Forelimb muscle (tissue), 1 donor: ENCODE measurements around the gene PGAM2. TPM values are rescaled to one million over a fixed set of nuclear protein-coding genes. Genes with fewer than 3 reads are reported as not detected.

Source experiments
- DNase-seq: peaks from one replicate; pipeline ENCODE4 v3.0.0-alpha.2; 2013; ENCODE audit warnings: low read depth
- polyA plus RNA-seq: library from polyadenylated mRNA; unstranded; fragments of 120-200 nt; gene quantifications from one replicate; pipeline ENCODE4 v1.2.1, GENCODE V29; 2013; ENCODE audit not compliant: insufficient read length

Gene PGAM2
- polyA plus RNA-seq, 1 donor, result 366 TPM

DNA sequence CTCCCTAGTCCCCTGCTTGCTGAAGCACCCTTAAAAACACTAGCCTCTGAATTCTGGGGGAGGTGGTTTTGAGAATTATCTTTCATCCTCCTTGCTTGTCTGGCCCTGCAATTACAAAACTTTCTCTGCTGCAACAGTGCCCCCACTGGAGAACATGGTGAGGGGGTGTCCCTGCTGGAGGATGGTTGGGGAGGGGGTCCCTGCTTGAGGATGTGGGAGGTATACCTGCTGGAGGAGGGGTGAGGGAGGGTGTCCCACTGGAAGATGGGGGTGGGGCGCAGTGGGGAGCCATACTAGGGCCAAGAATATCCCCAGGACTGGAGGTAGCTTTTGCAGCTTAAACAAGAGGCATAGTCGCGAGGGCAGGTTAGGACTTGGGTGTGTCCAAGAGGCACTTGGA, 20.2 kb upstream of the PGAM2 start:
- no peak for DNase-seq

DNA sequence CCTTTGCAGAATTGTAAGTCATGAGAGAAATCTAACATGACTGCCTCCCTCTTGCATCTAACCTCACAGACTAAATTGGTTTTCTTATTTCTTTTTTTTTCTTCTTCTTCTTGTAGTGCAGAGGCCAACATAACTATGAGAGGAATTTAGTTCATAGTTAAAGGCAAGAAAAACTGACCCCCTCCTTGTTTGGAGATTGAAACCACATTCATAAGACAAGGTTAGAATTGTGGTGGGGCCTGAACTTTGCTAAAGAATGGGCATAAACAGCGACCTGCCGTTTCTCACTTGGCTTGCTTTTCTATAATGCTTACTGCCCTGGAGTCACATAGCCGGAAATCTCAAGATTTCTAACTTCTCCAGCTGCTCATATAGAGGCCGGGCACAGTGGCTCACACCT, 19.3 kb upstream of the PGAM2 start:
- no peak for DNase-seq

GRCh38 chr7:44083796-44084195, 18.4 kb upstream of the PGAM2 start:
- DNase-seq, result no peak

DNA sequence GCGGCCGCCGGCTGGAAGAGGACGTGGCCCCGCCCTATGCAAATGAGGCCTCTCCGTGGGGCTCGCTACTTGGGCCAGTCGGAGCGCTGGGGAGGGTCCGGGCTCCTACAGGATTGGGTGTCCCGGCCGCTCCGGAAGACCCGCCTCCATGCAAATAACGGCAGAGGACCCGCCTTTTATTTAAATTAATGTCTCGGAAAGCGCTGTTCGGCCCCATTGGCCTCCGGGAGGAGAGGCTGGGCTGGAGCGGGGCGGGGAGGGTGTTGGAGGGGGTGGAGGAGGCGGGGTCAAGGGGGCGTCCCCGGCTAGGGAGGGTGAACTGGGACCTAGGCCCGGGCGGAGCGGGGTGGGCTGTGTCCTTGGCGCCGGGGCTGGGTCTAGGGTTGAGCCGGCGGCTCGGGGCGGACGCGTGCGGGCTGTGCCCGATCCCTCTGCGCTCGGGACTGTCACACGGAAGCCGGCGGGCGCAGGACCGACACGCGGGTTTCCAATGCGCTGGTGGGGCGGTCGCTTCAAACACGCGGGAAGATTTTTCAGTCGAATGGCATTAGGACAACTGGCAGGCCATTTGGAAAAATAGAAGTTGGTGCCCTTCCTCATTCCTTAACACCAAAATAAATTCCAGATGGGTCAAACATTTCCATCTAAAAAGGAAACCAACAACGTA, 17.3 kb upstream of the PGAM2 start:
- peak; percentile 90 for DNase-seq

- no peak for DNase-seq
Observed at GRCh38 chr7:44081266-44081748, 15.9 kb upstream of the PGAM2 start.

DNA sequence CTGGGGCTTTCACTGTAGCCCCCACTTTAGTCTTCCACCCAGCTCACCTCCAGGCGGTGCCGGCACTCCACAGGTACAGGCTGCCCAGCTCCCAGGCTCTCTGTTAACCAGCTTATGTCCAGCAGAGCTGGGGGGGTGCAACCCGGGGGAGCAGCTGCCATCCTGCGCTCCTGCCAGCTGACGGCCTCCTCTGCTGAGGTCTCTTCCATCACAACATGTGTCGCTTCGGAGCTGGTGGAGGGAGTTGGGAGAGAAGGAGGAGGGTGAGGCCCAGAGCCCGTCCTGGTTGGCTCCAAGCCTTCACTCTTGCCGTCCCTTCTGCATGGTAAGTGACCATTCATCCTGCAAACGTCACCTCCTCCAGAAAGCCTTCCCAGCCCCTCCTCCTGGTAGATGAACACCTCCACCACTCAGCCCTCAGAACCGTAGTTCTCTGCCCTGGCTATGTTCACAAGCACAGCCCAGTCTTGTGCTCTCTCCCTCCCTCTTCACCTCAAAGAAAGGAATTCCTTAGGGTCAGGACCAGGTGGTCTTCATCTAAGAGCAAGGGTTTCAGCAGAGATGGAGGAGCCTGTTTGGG, 15.4 kb upstream of the PGAM2 start:
- DNase-seq, result no peak

DNA sequence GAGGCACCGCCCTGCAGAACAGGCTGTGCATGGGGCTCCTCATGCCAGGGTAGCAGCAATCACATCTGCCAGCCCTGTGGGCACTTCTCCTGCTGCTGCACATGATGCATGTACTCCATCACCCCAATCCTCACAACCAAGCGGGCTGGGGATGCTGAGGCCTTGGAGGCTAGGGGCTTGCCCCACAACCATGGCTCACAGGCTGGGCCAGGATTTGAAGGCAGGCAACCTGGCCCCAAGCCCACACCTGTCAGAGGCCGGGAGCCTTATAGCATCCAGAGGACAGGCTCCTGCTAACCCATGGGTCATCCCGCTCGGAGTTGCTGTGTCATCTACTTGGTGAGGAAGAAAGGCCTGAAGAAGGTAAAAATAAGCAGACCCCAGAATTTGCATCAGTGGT, 14.8 kb upstream of the PGAM2 start:
- DNase-seq, result no peak

DNA sequence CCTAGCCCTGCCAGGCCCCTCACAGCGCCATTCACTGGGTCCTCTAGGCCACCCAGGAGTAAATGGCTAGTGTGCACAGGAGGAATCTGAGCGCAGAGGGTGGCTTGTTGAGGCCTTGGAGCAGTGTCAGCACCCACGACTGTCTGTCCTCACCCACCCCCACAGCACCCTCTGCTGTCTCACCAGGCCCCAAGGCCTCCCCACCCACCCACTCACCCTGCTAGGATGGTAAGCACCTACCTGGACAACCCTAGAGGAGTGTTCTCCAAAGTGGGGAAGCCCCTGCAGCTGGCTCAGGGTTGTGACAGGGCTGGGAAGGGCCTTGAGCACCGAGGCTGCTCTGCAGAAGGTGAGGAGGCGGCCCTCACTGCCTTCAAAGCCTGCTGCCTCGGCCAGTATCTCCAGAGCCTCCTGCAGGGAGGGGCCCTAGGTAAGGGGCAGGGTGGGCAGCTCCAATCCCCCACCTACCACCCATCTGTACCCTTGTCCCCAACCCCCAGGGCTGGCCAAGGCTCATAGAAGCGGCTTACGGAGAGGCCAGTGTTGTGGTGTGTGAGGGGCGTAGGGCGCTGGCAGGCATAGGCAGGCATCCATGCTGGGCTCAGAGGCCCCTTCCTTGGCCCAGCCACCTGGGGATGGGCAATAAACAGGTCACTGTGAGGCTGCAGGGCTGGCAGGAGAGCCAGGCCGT, 14.1 kb upstream of the PGAM2 start:
- no peak for DNase-seq

GRCh38 chr7:44078521-44078920, 13.2 kb upstream of the PGAM2 start:
- no peak for DNase-seq

DNA sequence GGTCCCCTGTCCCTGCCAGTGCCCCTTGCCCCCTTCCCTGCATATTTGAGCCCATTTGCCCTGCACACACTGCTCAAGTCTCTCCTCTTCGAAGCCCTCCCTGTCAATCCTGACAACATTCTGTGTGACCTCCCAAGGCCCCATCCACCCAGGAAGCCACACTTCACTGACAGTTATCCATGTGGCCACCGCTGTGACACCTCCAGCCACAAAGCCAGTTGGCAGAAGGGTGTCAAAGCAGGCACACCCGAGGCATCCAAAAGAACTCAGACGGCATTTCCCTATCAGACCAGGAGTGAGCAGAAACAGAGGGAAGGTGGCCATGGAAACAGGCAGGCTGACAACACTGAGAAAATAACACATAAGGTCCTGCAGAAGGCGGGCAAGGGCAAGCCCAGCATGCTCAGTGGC, 12.3 kb upstream of the PGAM2 start:
- DNase-seq, result no peak

DNA sequence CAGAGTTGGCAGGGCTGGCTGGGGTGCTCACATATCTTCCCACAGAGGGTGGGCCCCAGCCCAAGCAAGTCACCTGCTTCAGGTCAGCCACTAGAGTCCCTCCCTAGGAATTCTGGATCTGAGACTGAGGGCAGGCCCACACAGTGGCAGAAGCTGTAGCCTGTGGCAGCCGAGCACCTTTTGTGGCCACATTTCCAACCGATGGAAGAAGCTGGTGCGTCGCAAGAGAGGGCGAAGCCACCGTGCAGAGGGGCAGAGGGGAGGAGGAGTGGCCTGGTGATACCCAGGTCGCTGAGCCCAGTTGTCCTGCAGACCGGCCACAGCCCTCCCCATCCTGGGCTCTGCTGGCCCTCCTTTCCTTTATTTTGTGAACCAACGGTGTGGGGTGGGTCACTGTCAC, 11.7 kb upstream of the PGAM2 start:
- DNase-seq, result no peak

DNA sequence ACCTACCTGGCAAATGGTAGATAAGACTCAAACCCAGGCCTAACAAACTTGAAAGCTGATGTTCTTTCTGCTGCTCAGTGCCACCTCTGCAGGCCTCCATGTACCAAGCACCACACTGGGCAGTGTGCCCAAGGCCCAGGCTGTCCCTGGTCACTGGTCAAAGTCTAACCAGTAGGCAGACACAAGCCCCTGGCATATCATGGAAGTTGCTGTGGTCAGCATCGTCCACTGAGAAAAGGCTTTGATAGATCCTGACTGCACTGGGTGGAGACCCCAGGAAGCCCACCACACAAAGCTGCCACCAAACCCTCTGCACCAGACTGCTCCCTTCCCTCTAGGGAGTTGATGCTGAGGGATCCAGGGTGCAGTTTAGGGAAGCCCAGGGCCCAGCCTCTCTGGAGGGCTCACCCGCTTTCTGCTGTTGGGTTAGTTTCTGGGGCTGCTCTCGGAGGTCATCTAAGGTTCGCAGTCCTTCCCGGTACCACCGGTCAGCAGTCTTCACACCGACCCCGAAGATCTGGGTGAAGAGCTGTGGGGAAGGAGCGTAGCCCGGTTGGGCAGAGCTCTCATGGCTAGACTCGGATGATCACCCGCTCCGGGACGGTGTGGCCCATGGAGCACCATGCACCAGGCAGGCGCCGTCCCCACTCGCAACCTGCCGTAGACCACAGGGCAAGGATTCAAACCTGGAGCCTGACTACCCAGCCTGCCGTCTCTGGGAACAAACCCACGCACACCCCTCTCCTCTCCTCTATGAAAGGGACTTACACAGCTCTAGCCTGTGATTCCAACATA, 10.9 kb upstream of the PGAM2 start:
- no peak for DNase-seq

- DNase-seq, result no peak
Observed at GRCh38 chr7:44075296-44076075, 10.1 kb upstream of the PGAM2 start.

- DNase-seq, result no peak
Observed at GRCh38 chr7:44074349-44074695, 9.0 kb upstream of the PGAM2 start.

GRCh38 chr7:44073664-44074348, 8.4 kb upstream of the PGAM2 start:
- no peak for DNase-seq

- DNase-seq, result no peak
Observed at GRCh38 chr7:44072364-44073231, 7.2 kb upstream of the PGAM2 start.

DNA sequence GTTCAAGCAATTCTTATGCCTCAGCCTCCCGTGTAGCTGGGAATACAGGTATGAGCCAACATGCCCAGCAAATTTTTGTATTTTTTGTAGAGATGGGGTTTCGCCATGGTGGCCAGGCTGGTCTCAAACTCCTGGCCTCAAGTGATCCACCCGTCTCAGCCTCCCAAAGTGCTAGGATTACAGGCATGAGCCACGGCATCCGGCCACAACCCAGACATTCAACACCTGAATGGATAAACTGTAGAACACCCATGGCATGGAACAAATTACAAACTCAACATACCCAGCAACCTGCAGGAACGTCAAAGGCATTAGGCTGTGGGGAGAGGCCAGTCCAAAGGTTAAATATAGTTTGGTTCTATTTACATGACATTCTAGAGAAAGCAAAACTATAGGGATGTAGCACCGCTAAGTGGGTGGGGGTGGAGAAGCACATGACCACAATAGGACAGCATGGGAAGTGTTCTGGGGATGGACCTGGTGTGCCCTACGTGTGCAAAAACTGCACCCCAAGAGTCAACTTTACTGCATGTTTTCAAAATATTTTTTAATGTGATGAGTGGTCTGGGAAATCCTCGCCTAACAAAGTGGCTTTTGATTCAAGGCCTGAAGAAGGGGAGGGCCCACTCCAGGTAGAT, 6.5 kb upstream of the PGAM2 start:
- DNase-seq, result no peak

DNA sequence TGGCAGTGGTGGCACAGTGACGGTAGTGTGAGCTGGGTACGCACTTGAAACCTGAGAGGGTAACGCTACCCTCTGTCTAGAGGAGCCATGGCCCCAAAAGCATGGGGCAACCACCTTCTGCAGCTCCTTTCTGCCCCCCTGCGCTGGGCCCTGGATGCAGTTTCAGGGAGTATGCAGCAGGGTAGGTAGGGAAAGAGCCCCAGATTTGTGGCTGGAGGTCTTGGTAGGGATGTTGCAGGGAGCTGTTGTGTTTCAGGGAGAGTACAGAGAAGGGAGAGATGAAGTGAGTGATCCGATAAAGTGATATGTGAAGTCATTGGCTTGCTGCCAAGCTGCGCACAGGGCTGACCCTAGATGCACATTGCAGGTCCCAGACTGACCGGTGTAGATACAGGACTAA, 2.7 kb upstream of the PGAM2 start:
- DNase-seq, result no peak
